Measurements from ENCODE around the gene SDK1.

The SDK1 gene

DNA sequence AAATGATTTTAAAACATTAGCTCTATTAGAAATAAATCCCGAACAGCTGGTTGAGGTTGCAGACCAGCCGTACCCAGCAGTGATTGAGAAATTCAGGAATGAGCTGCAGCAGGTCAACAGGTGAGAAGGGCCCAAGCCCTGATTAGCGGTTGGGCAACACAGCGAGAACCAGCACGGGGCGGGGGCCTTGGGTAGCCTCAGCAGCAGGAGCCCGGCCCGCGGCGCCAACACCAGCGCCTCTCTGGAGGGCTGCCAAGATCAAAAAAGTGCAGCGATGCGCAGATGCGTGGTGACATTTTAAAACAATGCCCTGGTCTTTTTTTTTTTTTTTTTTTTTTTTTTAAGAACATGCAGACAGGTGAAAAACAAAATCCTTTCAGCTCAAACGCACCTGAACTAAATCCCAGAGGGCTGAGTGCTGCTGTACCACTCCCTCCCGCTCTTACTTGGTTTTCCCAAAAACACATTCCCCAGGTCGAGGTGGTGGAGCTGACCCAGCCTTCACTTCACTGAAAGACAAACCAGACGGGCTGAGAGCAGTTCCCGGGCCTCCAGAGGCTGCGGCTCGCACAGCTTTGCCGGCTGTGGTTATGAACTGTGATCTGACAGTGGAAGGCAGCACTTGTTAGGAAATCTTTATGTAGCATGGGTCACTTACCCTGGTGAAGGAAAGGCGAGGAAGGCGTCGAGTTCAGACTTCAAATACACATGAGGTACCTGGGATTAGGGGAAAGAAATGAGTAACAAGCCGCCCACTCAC is 579.4 kb downstream of the SDK1 start:
- DNase-seq (ENCODE audit: low spot score): no peak

DNA sequence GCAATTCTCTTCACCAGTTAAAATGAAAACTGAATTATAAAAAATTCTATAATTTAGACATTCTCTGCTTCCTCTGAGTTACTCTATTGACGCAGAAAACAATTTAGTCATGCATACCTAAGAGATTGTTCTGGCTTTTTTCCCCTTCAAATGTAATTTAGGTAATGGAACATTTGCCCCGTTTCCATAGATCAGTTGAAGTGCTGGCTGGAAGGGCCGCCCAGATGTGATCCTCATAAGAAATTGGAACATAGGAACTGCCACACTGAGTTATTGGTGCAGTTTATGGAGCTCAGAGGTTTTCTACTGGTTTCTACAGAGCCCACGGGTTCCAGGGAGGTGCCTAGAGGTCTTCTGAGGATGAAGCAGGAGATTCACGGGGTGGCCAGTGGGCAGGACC is 581.7 kb downstream of the SDK1 start:
- no peak for DNase-seq (ENCODE audit: low spot score)

DNA sequence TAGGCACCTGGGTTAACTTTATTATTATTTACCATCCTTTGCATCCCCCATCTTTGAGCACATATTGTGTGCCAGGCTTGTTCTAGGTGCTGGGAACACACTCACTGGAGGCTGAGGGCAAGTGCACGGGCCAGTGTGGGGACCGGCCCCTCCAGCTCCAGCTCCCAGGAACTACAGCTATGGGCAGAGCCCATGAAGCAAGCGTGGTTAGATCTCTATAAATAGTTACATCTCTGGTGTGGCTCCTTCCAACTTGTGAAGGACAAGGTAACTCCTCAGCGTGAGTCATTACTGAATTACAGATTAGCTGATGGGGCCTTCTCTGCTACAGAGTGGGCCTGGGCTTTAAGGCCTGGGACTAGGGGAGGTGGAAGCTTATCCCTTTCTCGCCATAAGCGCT is 583.5 kb downstream of the SDK1 start:
- no peak for DNase-seq (ENCODE audit: low spot score)

DNA sequence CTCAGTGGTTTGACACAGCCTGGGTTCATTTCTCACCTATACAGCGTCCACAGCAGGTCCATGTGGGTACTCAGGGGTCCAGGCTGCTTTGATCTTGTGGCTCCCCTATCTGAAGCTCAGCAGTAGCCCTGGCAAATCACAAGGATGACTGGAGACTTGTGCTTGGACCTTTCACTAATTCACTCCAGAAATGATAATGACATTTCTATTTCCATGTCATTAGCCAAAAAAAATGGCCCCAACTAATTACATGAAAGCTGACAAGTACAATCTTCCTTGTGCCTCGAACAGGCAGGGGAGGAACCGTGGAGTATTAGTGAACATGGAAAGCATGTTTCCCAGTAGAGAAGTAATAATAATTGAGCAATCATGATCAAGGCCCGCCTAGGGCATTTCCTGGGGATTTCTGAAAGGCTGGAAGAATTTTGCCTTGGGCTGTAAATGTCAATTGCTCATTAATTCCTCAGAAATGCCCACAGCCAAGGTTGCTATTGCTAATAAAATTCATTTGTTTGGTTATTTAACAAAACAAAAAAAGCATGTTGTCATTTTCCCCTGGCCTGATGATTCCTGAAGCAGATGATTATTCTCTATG is 586.1 kb downstream of the SDK1 start:
- no peak for DNase-seq (ENCODE audit: low spot score)

DNA sequence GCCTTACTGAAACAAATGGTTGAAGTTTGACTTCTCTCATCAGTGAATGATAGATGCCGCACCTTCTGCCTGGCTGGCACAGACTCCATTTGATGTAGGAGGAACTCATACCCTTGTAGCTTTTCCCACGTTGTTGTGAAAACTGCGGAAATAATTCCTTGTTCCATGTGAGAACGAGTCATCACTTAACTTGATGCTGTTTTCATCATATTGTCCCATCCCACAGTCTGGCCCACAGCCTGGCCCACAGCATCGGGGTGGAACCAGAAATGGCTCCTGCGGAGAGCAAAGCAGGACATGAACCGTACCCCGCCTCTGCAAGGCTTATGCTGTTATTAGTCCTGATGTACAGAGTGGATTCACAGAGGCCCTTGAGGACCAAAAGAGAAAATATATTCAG is 587.0 kb downstream of the SDK1 start:
- no peak for DNase-seq (ENCODE audit: low spot score)

DNA sequence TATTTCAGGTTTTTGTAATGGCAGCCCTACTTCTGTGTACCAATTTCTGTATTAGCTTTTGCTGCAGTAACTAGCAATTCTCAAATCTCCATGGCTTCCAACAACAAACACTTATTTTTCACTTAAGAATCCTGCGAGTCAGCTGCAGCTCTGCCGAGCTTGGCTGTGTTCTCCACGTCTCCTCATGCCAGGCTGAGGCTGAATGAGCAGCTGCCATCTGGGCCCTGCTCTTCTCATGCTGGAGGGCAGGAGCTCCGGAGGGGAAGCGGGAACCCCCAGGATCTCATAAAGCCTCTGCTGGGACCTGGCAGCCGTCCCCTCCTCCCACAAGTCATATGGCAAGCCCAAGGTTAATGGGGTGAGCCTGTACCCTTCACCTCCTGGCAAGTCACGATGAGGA is 591.1 kb downstream of the SDK1 start:
- no peak for DNase-seq (ENCODE audit: low spot score)

DNA sequence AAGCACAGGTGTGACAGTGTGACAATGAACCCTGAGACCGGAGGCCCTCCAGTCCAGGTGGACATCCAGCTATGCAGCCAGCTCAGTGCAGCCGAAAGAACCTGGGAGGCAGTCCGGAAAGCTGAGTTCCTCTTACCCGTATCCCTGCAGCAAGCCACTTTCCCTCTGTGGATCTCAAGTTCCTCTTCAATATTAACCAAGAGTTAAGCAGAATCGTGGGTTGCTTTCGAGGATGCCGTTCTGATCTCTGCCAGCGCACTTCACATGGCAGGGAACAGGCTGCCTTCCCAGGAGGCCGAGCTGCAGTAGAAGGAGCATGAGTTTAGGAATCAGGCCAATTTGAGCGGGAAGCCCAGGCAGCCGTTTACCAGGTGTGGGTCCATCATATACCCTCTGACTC is 591.6 kb downstream of the SDK1 start:
- DNase-seq (ENCODE audit: low spot score): no peak

DNA sequence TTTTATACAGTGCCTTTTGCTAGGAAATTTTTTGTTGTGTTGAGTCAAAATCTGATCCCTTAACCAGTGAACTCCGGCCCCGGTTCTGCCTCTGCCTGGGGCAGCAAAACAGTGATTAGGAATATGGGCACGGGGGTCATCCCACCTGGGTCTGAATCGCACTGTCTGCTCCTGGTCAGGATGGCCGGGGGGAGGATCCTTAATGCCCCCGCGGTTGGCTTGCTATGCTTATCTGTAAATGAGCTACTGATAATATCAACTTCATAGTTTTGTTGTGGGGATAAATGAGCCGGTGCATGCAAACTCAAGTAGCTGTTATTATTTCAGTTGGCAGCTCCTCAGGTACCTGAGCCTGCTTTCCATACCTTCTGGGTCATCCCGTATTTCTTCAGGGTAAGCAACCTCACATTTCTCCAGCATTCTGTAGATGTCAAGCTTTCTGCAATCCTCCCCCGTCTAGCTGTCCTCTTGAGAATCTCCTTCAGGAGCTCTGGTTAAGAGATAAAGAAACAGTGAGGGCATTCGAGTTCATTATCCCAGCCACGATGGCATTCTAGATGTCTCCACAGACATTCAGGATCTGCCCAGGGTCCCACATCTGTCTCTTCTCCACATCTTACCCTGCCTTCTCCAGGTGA is 592.2 kb downstream of the SDK1 start:
- DNase-seq (ENCODE audit: low spot score): no peak

DNA sequence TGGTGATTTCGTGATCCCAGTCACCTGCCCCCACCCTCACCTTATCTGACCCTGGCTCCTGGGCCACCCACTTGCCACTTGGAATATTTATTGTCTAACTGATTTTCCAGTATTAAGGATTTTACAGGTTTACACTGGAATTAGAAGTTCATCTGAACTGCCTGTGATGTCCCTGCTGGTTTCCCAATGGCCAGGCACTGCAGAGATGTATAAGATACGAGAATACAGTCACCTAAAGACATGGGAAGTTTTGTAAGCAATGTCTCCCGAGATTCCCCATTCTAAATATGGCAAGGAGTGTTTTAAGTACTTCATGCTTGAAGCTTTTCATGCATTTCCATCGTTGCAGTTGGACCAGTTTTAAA is 592.7 kb downstream of the SDK1 start:
- no peak for DNase-seq (ENCODE audit: low spot score)

DNA sequence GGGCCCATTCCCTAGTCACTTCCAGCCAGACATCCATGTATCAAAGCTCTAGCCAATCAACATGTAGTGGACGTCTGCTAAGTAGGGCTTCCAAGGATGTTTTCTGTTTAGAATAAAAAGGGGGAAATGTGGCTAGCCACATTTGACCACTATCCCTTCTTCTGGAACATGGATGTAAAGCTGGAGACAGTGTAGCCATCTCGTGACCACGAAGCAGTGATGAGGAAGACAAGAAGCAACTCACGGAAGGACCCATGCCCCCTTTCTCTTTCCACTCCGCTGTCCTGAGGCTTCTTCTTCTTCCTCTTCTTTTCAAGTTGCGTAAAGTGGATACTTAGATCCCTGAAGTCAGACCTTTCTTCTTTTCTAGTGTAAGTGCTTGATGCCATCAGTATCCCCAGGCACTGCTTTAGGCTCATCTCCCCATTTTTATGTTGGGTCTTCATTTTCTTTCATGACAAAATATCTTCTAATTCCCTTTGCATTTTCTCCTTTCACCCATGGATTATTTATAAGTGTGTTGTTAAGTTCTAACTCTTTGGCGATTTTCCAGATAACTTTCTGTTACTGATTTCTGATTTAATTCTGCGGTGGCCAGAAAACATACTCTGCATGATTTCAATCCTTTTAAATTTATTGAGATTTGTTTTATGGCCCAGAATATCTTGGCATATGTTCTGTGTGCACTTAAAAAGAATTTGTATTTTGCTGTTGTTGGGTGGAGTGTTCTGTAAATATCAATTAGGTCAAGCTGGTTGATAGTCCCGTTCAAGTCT is 594.5 kb downstream of the SDK1 start:
- no peak for DNase-seq (ENCODE audit: low spot score)

DNA sequence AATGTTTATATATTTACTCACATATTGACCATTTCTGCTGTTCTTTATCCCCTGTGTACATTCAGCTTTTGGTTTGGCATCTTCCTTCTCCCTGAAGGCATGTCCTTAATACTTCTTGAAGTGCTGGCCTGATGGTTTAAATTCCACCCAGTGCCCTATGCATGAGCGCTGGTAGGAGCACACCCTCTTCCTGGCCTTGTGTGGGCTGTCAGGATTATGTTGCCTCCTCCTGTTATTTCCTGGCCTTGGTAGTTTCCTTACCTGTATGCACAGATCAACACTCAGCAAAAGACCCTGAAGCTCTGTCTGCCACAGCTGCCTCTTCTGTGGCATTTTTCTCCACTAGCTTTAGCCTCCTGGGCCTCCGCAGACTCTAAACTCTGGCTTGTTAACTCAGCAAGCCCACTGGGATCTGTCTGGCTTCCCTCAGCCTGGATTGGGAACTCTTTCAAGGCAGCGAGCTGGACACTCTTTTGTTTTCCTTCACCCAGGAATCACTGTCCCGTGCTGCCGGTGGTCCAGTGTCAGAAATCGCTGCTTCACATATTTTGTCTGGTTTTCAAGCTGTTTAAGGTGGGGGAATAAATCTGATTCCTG is 595.2 kb downstream of the SDK1 start:
- no peak for DNase-seq (ENCODE audit: low spot score)

DNA sequence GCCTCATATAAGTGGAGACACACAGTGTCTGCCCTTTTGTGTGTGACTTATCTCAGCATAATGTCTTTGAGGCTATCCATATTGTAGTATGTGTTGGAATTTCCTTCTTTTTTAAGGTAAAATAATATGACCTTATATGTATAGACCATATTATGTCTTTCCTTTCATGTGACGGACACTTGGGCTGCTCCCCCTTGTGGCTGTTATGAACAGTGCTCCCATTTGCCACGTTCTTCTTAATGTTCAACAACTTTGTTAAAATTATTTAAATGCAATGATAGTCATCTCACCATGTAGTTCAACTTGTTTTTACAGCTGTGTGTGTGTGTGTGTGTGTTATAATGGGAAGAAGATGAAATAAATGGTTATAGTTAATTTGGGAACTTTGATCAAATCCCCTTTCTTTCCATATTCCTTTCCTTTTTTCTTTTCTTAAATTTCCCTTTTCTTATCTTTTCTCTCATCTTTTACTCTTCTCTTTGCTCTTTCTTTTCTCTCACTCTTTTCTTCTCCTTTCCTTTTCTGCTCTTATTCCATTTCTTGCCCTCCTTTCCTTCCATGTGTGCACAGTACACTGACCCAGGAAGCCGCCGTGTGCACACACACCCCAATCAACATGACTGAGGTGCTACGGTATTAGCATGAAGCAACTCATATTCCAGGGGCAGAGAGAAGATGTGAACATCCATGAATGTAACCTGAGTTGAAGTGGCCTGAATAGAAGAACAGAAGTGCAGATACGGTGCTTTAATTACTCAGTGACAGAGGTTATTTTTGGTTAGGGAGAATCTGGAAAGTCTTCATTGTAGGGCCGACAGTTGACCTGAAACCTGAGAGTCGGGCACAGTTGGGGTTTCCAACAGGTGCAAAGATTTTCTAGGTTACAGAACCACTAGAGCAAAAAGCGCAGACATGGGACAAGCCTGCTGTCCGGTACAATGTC is 596.6 kb downstream of the SDK1 start:
- peak; percentile 18 for DNase-seq (ENCODE audit: low spot score)

DNA sequence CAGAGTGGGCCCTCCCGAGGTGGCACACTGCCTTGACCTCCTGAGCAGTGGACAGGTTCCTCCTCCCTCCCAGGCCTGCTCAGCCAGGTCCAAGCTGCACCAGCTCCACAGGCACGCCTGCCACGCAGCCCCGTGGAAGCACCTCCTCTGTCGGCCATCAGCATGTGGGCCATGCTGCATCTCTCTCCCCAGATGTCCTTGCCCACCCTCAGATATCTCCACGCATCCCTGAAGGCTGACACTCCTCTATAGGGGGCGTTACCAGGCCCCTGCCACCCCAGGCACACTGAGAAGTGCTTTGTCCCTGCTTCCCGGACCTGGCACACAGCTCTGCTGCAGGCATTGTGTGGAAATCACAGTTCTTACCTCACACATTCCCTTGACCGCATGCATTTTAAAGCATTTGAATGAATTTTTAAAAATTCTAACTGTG is 598.5 kb downstream of the SDK1 start:
- no peak for DNase-seq (ENCODE audit: low spot score)

DNA sequence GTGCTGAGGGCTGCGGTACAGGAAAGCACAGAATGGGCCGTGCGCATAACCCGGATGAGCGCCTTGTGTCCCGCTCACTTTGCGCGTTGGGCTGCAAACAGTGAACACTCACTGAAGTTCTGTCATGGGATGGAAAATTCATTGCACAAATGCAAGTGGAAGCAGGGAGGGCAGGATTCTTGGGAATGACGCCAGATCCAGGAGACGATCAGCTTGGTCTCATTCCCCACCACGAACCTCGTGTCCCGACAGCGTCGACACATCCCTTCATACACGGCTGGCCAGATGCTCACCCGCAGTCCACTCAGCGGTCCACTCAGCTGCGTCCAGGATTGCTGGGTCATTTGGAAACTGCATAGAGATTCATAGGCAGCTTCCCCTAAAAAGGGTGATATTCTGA is 607.1 kb downstream of the SDK1 start:
- DNase-seq (ENCODE audit: low spot score): no peak

DNA sequence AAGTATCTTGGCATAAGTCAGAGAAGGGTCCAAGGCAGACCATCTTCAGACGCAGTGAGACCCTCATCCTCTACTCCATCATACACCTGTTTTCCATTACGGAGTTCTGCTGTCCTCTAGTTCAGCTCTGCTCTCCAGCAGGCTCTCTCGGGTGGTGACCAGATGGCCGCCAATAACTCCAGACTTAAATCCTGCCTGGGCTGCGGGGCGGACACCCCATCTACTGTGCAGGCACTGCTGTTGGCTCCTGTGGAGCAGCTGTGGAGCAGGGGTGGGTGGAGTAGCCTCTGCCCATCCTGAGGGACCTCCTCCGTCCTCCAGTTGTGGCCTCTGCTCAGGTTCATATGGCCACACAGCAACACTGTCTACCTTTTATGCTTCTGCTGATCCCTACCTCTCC is 608.1 kb downstream of the SDK1 start:
- no peak for DNase-seq (ENCODE audit: low spot score)

DNA sequence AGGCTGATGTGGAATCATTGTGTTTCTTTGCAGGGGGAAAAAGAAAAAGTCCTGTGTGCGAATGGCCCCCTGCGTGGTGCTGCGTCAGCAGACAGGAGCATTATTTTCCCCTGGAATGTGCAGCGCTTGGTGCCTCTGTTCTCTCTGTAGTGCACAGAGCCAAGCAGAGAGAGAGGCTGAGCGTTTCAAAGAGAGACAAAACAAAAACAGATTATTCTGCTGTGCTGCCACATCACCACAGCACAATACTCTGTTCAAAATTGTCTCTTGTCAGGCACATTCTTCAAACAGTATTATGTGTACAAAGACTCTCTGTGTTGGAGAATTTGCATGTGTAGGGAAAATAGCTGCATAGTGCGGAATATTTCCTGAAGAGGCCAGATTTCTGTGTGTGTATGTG is 609.0 kb downstream of the SDK1 start:
- DNase-seq (ENCODE audit: low spot score): no peak

DNA sequence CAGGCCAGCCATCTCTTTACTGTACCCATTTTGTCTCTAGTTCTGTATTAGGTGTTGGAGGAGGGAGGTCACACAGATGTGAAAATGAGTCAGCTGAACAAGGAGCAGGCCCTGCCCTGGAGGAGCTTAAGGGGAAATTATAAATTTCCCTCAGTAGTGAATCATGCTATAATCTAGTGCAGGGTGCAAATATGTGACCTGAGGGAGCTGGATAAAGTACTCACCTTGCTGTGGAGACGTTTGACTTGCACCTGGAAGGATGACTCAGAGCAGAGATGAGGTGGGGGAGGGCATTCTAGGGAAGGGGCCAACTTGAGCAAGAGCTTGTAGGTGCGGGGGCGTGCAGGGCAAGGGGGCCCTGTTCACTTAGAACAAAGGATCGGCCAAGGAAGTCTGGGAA is 610.6 kb downstream of the SDK1 start:
- no peak for DNase-seq (ENCODE audit: low spot score)

DNA sequence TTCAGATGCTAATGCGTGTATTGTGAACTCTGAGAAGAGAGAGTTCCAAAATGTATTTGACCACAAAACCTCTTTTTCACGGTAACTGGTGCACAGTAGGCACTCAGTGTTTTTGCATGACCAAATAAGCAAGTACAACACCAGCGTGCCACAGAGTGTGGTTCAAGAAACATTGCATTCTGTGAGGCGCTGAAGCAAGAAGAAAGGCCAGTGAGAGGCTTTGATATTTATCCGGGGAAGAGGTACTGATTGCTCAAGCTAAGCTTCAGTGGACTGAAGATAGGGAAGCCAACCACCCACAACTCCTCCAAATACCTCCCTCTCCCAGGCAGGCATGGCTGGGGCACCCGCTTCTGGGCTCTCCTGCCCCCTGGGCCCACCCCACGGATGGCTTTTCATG is 611.2 kb downstream of the SDK1 start:
- no peak for DNase-seq (ENCODE audit: low spot score)

DNA sequence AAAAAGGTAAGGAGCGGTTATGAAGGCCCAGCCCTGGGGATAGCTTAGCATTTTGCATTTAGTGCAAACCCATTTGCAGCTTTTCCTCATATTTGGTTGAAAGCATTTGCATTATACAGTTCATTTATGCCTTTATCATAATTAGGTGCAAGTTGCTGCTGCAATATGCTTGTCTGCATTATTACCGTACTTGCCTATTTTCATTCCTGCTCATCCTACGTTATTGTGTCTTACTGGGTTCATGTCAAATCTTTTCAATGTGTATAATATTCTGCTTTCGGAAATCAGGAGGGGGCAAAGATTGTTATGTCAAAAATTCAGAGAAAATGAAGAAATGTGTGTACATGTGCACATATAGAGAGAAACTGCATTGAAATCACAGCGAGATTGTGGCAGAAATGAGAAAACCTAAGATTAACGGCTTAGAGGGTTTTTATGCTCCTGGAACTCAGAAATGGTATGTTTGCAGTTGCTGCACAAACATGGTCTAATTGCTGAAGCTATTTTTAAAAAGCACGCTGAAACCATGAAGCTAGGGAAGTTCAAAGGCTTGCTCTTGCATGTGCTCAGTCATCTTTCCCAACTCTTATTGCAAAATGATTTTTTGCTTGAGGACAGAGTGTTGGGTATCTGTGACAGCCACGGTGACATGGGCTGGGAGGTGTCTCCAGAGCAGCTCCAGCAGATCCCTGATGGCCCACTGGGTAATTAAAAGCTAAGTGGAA is 613.2 kb downstream of the SDK1 start:
- no peak for DNase-seq (ENCODE audit: low spot score)

DNA sequence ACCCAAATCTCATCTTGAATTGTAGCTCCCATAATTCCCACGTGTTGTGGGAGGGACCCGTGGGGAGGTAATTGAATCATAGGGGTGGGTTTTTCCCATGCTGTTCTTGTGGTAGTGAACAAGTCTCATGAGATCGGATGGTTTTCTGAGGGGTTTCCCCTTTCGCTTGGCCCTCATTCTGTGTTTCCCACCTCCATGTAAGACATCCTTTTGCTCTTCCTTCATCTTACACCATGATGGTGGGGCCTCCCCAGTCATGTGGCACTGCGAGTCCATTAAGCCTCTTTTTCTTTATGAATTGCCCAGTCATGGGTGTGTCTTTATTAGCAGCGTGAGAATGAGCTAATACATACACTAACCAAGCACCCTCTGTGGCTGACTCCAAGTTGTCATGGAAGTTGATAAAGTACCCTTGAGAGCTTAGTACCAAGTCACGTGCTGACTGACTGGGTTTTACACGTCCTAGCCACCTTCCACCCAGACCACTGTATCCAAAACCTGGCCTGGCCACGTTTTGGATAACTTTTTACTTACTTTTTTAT is 614.4 kb downstream of the SDK1 start:
- no peak for DNase-seq (ENCODE audit: low spot score)

Data from hematopoietic multipotent progenitor cell treated with erythropoietin and hydrocortisone succinate and interleukin-3 and kit ligand, for 15 days (in vitro differentiated cells).